ENCODE measurements around the gene HENMT1. TPM values are rescaled to one million over a fixed set of nuclear protein-coding genes. Genes with fewer than 3 reads are reported as not detected.

The HENMT1 gene
- total RNA-seq, 1 donor from 2014 or later, result 10.8 TPM

DNA sequence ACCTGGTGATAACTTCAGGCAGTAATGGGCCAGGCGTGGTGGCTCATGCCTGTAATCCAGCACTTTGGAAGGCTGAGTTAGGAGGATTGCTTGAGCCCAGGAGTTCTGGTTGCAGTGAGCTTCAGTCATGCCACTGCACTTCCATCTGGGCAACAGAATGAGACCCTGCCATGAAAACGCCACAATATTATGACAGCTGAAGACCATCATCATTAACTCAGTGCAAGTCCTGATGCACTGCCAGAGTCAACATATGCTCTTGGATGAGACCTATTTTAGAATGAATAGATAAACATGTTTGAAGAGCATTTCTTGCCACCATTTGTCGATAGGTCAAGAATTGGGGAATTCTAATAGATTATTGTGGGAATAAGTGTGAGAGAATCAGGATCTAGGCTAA, 26.4 kb downstream of the HENMT1 start:
- no peak for TF ChIP-seq CTCF (IDR thresholded peaks at IDR 0.05)
- H3K27ac Mint-ChIP-seq (ENCODE audit: unreplicated experiment), result no peak overlapping the region
- H3K4me1 Mint-ChIP-seq (ENCODE audit: low read depth), result peaks cover 4% of the 10 kb centered on the region

GRCh38 chr1:108628665-108629064, 32.2 kb downstream of the HENMT1 start:
- Mint-ChIP-seq H3K27me3 (ENCODE audit: low read depth) (no peaks in the 10 kb centered on the region), H3K36me3 (ENCODE audit: low read depth) (peaks cover 7% of the 10 kb centered on the region), H3K4me3 (ENCODE audit: unreplicated experiment) (no peak overlapping the region), H3K27ac (ENCODE audit: unreplicated experiment) (no peak overlapping the region), H3K4me1 (ENCODE audit: low read depth) (no peaks in the 10 kb centered on the region), H3K9me3 (ENCODE audit: low read depth) (no peaks in the 10 kb centered on the region)
- DNase-seq (ENCODE audit: low spot score), result no peak
- TF ChIP-seq CTCF (IDR thresholded peaks at IDR 0.05), result no peak

More for the DNA sequence above, 26.4 kb downstream of the HENMT1 start:
- H3K36me3 Mint-ChIP-seq (ENCODE audit: low read depth), result peaks cover 16% of the 10 kb centered on the region
- no peak overlapping the region for H3K4me3 Mint-ChIP-seq (ENCODE audit: unreplicated experiment)
- H3K27me3 Mint-ChIP-seq (ENCODE audit: low read depth), result no peaks in the 10 kb centered on the region
- DNase-seq (ENCODE audit: low spot score), result no peak
- no peaks in the 10 kb centered on the region for H3K9me3 Mint-ChIP-seq (ENCODE audit: low read depth)

GRCh38 chr1:108627951-108628350, 32.9 kb downstream of the HENMT1 start:
- no peak for DNase-seq (ENCODE audit: low spot score)
- TF ChIP-seq CTCF (IDR thresholded peaks at IDR 0.05), result no peak
- Mint-ChIP-seq H3K4me3 (ENCODE audit: unreplicated experiment) (no peak overlapping the region), H3K9me3 (ENCODE audit: low read depth) (no peaks in the 10 kb centered on the region), H3K27ac (ENCODE audit: unreplicated experiment) (no peak overlapping the region), H3K36me3 (ENCODE audit: low read depth) (peaks cover 7% of the 10 kb centered on the region), H3K27me3 (ENCODE audit: low read depth) (no peaks in the 10 kb centered on the region), H3K4me1 (ENCODE audit: low read depth) (no peaks in the 10 kb centered on the region)

- TF ChIP-seq CTCF (IDR thresholded peaks at IDR 0.05), result no peak
- Mint-ChIP-seq H3K27ac (ENCODE audit: unreplicated experiment) (no peak overlapping the region), H3K9me3 (ENCODE audit: low read depth) (no peaks in the 10 kb centered on the region), H3K36me3 (ENCODE audit: low read depth) (peaks cover 6% of the 10 kb centered on the region), H3K27me3 (ENCODE audit: low read depth) (no peaks in the 10 kb centered on the region), H3K4me3 (ENCODE audit: unreplicated experiment) (no peak overlapping the region), H3K4me1 (ENCODE audit: low read depth) (no peaks in the 10 kb centered on the region)
- no peak for DNase-seq (ENCODE audit: low spot score)
Observed at GRCh38 chr1:108627256-108627655, 33.6 kb downstream of the HENMT1 start.

DNA sequence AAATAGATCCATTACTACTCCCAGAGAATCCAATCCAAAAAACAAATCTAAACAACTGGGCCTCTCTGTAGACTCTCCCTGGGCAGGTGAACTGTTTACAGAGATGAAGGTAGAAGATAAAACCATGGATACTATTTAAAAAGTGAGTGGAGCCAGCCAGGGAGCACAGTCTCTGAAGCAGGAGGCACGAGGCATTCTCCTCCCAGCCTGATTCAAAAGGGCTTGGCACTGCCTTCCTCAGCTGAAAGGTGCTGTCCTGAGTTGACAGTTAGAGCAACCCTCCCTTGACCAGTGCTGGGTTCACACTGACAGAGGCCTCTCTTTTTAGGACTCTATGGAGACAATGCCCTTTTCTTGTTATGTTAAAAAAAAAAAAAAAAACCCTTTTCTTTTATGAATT, 36.8 kb downstream of the HENMT1 start:
- H3K27ac Mint-ChIP-seq (ENCODE audit: unreplicated experiment), result no peak overlapping the region
- no peak for DNase-seq (ENCODE audit: low spot score)
- no peak overlapping the region for H3K4me3 Mint-ChIP-seq (ENCODE audit: unreplicated experiment)
- no peak for TF ChIP-seq CTCF (IDR thresholded peaks at IDR 0.05)
- no peaks in the 10 kb centered on the region for H3K27me3 Mint-ChIP-seq (ENCODE audit: low read depth)
- H3K36me3 Mint-ChIP-seq (ENCODE audit: low read depth), result peaks cover 4% of the 10 kb centered on the region
- no peaks in the 10 kb centered on the region for H3K4me1 Mint-ChIP-seq (ENCODE audit: low read depth)
- H3K9me3 Mint-ChIP-seq (ENCODE audit: low read depth), result no peaks in the 10 kb centered on the region

All from chondrocyte (in vitro differentiated cells).